ENCODE results near the gene TTC7B. TPM values are rescaled to one million over a fixed set of nuclear protein-coding genes. Genes with fewer than 3 reads are reported as not detected.

The TTC7B gene
- total RNA-seq, 1 experiment from 2014 or later, result 9.6 TPM

DNA sequence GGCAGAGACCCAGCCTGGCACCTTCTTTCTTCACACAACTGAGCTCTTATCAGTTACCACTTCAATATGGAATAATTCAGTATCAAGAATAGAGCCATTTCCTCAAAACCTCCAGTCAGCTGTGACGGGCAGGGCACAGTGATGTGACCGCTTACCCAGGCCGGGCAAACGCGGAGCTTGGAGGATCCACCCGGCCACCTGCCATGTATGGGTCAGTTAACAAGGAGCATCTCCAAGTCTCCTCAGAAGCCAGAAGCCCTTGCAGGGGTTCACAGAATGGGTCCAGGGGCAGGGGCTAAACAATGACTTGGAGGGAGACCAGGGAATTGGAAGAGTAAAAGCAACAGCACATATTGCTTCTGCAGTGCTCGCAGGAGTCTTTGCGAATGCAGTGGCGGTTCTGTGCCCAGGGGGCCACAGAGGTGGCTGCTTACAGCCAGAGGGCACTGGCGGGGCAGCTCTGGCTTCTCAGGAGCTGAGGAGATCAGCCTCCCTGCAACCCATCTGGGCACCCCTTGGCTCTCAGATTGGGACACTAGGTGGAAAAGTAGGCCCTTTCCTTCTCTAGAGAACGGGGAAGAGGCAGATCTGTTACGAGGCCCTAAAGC is 257.1 kb downstream of the TTC7B start:
- Mint-ChIP-seq H3K9me3 (ENCODE audit: low read depth, unreplicated experiment) (no peaks in the 10 kb centered on the region), H3K36me3 (ENCODE audit: insufficient read depth, unreplicated experiment) (no peaks in the 10 kb centered on the region), H3K27me3 (ENCODE audit: unreplicated experiment) (no peaks in the 10 kb centered on the region), H3K27ac (ENCODE audit: unreplicated experiment) (no peak overlapping the region), H3K4me1 (ENCODE audit: low read depth, unreplicated experiment) (no peaks in the 10 kb centered on the region), H3K4me3 (ENCODE audit: low read depth, unreplicated experiment) (no peak overlapping the region)
- TF ChIP-seq, protein P1, sequence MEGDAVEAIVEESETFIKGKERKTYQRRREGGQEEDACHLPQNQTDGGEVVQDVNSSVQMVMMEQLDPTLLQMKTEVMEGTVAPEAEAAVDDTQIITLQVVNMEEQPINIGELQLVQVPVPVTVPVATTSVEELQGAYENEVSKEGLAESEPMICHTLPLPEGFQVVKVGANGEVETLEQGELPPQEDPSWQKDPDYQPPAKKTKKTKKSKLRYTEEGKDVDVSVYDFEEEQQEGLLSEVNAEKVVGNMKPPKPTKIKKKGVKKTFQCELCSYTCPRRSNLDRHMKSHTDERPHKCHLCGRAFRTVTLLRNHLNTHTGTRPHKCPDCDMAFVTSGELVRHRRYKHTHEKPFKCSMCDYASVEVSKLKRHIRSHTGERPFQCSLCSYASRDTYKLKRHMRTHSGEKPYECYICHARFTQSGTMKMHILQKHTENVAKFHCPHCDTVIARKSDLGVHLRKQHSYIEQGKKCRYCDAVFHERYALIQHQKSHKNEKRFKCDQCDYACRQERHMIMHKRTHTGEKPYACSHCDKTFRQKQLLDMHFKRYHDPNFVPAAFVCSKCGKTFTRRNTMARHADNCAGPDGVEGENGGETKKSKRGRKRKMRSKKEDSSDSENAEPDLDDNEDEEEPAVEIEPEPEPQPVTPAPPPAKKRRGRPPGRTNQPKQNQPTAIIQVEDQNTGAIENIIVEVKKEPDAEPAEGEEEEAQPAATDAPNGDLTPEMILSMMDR (IDR thresholded peaks at IDR 0.05; ENCODE audit: unreplicated experiment), result no peak
- CTCF ChIA-PET, result no interaction called here
- no peak for DNase-seq
- intact Hi-C loops (cut with micrococcal nuclease; ENCODE audit: unreplicated experiment), result no loop called here
- BruUV-seq (replicated peaks), result no TSS peak

DNA sequence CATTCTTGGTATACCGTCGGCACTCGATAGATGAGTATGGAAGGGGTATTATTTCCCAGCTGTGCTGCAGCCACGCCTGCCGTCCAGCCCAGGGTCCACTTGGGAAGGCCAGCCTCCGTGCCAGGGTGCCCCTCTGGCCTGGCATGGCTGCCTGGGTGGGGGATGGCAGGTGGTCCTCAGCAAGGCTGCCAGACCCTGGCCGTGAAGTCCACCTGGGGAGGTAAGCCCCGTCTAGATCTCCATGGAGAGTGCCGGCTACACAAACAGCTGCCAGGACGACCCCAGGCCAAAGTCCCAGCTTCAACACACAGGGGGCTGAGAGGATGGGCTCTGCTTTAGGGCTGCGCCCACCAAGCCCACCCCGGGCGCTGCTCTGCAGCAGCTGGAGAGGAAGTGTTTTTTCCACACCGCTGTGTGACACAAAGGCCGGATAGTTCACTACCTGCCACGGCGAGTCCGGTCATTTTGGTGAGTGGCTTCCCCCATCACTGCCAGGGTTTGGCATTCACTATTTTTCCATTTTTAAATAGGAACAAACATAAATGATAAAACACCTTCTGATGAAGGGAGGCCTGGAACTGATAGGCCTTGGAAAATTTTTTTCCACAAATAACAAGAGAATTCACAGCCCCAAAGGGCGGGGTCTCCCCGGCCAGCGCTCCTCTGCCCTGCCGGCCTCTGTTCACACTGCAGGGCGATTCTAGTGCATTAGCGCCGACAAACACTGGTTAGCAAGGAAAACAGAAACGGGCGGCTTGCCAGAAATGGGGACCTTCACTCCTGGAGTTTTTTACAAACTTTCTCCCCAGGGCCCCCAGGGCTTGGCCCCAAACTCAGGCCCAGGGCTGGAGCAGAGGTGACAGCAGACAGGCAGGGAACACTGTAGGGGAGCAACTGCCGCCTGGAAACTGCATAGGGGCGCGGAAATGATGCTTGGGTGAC is 257.9 kb downstream of the TTC7B start:
- no TSS peak for BruUV-seq (replicated peaks)
- Mint-ChIP-seq H3K4me1 (ENCODE audit: low read depth, unreplicated experiment) (no peaks in the 10 kb centered on the region), H3K4me3 (ENCODE audit: low read depth, unreplicated experiment) (no peak overlapping the region), H3K9me3 (ENCODE audit: low read depth, unreplicated experiment) (no peaks in the 10 kb centered on the region), H3K27me3 (ENCODE audit: unreplicated experiment) (no peaks in the 10 kb centered on the region), H3K36me3 (ENCODE audit: insufficient read depth, unreplicated experiment) (no peaks in the 10 kb centered on the region), H3K27ac (ENCODE audit: unreplicated experiment) (no peak overlapping the region)
- intact Hi-C loops (cut with micrococcal nuclease; ENCODE audit: unreplicated experiment), result no loop called here
- CTCF ChIA-PET, result no interaction called here
- TF ChIP-seq, protein P1 (IDR thresholded peaks at IDR 0.05; ENCODE audit: unreplicated experiment), result no peak
- DNase-seq, result no peak

DNA sequence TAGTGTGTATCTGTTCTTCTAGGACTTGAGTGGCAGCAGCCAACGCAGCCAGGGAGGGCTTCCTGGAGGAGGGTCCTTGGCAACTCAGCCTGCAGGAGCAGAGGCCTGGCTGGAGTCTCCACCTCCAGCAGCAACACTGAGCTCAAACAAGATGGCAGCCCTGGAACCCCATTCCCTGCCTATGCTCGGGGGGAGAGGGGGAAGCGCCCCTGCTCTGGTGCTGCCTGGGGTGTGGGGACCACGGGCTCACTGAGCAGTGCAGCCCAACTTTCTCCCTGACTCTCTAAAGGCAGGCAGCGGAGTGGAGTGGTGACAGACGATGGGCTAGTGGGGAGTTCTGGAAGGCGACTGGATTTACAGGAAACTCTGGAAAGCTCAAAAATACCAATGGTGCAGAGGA is 258.7 kb downstream of the TTC7B start:
- H3K27me3 Mint-ChIP-seq (ENCODE audit: unreplicated experiment), result no peaks in the 10 kb centered on the region
- H3K9me3 Mint-ChIP-seq (ENCODE audit: low read depth, unreplicated experiment), result no peaks in the 10 kb centered on the region
- BruUV-seq (replicated peaks), result no TSS peak
- CTCF ChIA-PET, result no interaction called here
- TF ChIP-seq, protein P1 (IDR thresholded peaks at IDR 0.05; ENCODE audit: unreplicated experiment), result no peak
- DNase-seq, result no peak
- no peaks in the 10 kb centered on the region for H3K36me3 Mint-ChIP-seq (ENCODE audit: insufficient read depth, unreplicated experiment)
- H3K4me1 Mint-ChIP-seq (ENCODE audit: low read depth, unreplicated experiment), result no peaks in the 10 kb centered on the region
- H3K4me3 Mint-ChIP-seq (ENCODE audit: low read depth, unreplicated experiment), result no peak overlapping the region
- H3K27ac Mint-ChIP-seq (ENCODE audit: unreplicated experiment), result no peak overlapping the region
- intact Hi-C loops (cut with micrococcal nuclease; ENCODE audit: unreplicated experiment), result no loop called here

DNA sequence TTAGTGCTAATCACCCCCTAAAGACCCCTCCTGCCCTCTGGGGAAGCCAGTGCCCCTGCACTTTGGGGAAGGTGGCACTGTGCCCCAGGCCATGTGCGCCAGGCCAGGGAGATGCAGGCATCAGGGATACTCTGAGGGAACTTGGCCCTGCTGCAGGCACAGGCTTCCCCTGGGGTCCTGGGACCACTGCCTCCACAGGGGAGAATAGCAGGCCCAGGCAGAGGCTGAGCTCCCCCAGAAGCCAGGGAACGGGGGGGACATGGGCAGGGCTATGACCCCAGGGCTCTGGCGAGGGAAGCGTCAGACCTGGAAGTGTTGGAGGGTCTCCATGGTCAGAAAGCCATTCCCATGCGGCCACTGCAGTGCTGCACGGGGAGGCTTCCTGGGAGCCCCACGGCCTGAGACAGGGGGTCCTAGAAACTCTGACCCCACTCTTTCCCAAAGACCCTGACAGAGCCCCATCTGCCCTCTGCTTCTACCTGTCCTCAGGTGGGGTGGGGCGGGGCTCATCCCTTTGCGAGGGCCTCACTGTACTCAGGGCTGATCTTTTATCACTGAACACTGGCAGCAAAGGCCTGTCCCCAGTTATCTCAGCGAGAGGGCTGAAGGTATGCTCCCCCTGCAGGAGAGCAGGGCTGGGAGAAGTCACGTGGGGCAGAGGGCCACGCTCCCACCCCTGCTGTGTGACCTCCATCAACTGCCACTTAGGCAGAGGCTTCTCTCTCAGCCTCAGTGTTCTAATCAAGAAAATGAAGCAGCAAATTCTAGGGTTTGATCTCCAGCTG is 259.4 kb downstream of the TTC7B start:
- Mint-ChIP-seq H3K27me3 (ENCODE audit: unreplicated experiment) (no peaks in the 10 kb centered on the region), H3K27ac (ENCODE audit: unreplicated experiment) (no peak overlapping the region), H3K4me1 (ENCODE audit: low read depth, unreplicated experiment) (no peaks in the 10 kb centered on the region), H3K4me3 (ENCODE audit: low read depth, unreplicated experiment) (no peak overlapping the region), H3K36me3 (ENCODE audit: insufficient read depth, unreplicated experiment) (no peaks in the 10 kb centered on the region), H3K9me3 (ENCODE audit: low read depth, unreplicated experiment) (no peaks in the 10 kb centered on the region)
- intact Hi-C loops (cut with micrococcal nuclease; ENCODE audit: unreplicated experiment), result no loop called here
- TF ChIP-seq, protein P1 (IDR thresholded peaks at IDR 0.05; ENCODE audit: unreplicated experiment), result no peak
- no TSS peak for BruUV-seq (replicated peaks)
- CTCF ChIA-PET, result interaction anchor here (0.7 kb wide), 1 partner anchor 68 kb away, joined by 3 read pairs; no protein-coding TSS in a partner anchor
- no peak for DNase-seq

Measured in Calu3 (cell line).